WERI-Rb-1 (cell line): ENCODE results near the gene CEACAM16.
A peak's percentile ranks its signal among the peaks of the same experiment; 100 is the strongest.

Experiments
- DNase-seq: peaks from one replicate; pipeline ENCODE4 v3.0.0-alpha.2; 2020
- H3K27ac ChIP-seq: fragments of 250-450 bp; sonication (Bioruptor Pico); 2 replicates; pipeline ENCODE4 v1.5.1; 2020; ENCODE audit warnings: mild to moderate bottlenecking, moderate library complexity
- H3K27me3 ChIP-seq: fragments of 250-450 bp; sonication (Bioruptor Pico); 2 replicates; pipeline ENCODE4 v1.5.1; 2021; ENCODE audit warnings: mild to moderate bottlenecking, low read depth, moderate library complexity; ENCODE audit not compliant: insufficient read depth, severe bottlenecking
- H3K36me3 ChIP-seq: fragments of 250-450 bp; sonication (Bioruptor Pico); 2 replicates; pipeline ENCODE4 v1.5.1; 2020; ENCODE audit warnings: mild to moderate bottlenecking, moderate library complexity
- H3K4me3 ChIP-seq: 2 replicates; pipeline ENCODE4 v1.5.1; 2011; ENCODE audit warnings: low read depth, mild to moderate bottlenecking, control low read depth, low read length
- H3K9me3 ChIP-seq: fragments of 250-450 bp; sonication (Bioruptor Pico); 2 replicates; pipeline ENCODE4 v1.5.1; 2021; ENCODE audit warnings: mild to moderate bottlenecking, moderate library complexity; ENCODE audit not compliant: severe bottlenecking
- CTCF ChIP-seq: IDR thresholded peaks from 2 replicates; pipeline ENCODE4 v1.5.1; 2011; ENCODE audit warnings: low read depth, mild to moderate bottlenecking, control low read depth, inconsistent platforms, low read length

CEACAM16 gene

GRCh38 chr19:44723299-44723951 is 24.5 kb downstream of the CEACAM16 start:
- no peaks in the 10 kb centered on the region for H3K9me3 ChIP-seq
- H3K4me3 ChIP-seq = no peak overlapping the region
- no peak for DNase-seq
- no peaks in the 10 kb centered on the region for H3K27me3 ChIP-seq
- H3K36me3 ChIP-seq = no peaks in the 10 kb centered on the region
- H3K27ac ChIP-seq = no peak overlapping the region
- no peak for TF ChIP-seq CTCF

- H3K27me3 ChIP-seq = no peaks in the 10 kb centered on the region
- peak; percentile 92 for TF ChIP-seq CTCF
Measured at GRCh38 chr19:44723952-44724319, 25.0 kb downstream of the CEACAM16 start.

GRCh38 chr19:44725251-44725650 is 26.3 kb downstream of the CEACAM16 start:
- Histone ChIP-seq H3K27ac (no peak overlapping the region), H3K36me3 (no peaks in the 10 kb centered on the region), H3K9me3 (no peaks in the 10 kb centered on the region), H3K27me3 (no peaks in the 10 kb centered on the region), H3K4me3 (no peak overlapping the region)
- DNase-seq = no peak
- TF ChIP-seq CTCF = no peak

More at GRCh38 chr19:44723952-44724319, 25.0 kb downstream of the CEACAM16 start:
- no peak overlapping the region for H3K4me3 ChIP-seq
- H3K9me3 ChIP-seq = no peaks in the 10 kb centered on the region
- no peak overlapping the region for H3K27ac ChIP-seq
- DNase-seq = peak; percentile 75
- H3K36me3 ChIP-seq = no peaks in the 10 kb centered on the region

GRCh38 chr19:44725684-44726083 is 26.7 kb downstream of the CEACAM16 start:
- TF ChIP-seq CTCF = no peak
- H3K9me3 ChIP-seq = no peaks in the 10 kb centered on the region
- H3K27ac ChIP-seq = no peak overlapping the region
- no peak for DNase-seq
- H3K4me3 ChIP-seq = no peak overlapping the region
- H3K27me3 ChIP-seq = no peaks in the 10 kb centered on the region
- H3K36me3 ChIP-seq = no peaks in the 10 kb centered on the region

- Histone ChIP-seq H3K27ac (no peak overlapping the region), H3K4me3 (no peak overlapping the region), H3K27me3 (no peaks in the 10 kb centered on the region), H3K36me3 (no peaks in the 10 kb centered on the region), H3K9me3 (no peaks in the 10 kb centered on the region)
- TF ChIP-seq CTCF = no peak
- no peak for DNase-seq
Measured at GRCh38 chr19:44726465-44726864, 27.5 kb downstream of the CEACAM16 start.

GRCh38 chr19:44728178-44728577 is 29.2 kb downstream of the CEACAM16 start:
- H3K27me3 ChIP-seq = no peaks in the 10 kb centered on the region
- no peak overlapping the region for H3K4me3 ChIP-seq
- no peak overlapping the region for H3K27ac ChIP-seq
- H3K9me3 ChIP-seq = no peaks in the 10 kb centered on the region
- TF ChIP-seq CTCF = no peak
- H3K36me3 ChIP-seq = no peaks in the 10 kb centered on the region
- DNase-seq = no peak
